Esophagus squamous epithelium (tissue), 4 donors: ENCODE data around the gene ADAM23.

Experiments used
- POLR2A ChIP-seq, 4 donors: fragments of 450-650 bp; IDR thresholded peaks; one replicate each; pipeline ENCODE4 v1.6.1; 2017; ENCODE audit warnings: antibody characterized with exemption in 4 of 4, mild to moderate bottlenecking in 4 of 4, moderate library complexity in 3 of 4
- TF ChIP-seq, protein P1 (sequence below), 6 experiments: fragments of 450-650 bp in 4 of 6; fragments of 200-600 bp in 2 of 6; sonication (generic) in 2 of 6; IDR thresholded peaks; one replicate each; pipeline ENCODE4 v1.5.1; 2016 to 2019; ENCODE audit warnings: antibody characterized with exemption in 6 of 6, mild to moderate bottlenecking in 4 of 6, moderate library complexity in 4 of 6

DNA sequence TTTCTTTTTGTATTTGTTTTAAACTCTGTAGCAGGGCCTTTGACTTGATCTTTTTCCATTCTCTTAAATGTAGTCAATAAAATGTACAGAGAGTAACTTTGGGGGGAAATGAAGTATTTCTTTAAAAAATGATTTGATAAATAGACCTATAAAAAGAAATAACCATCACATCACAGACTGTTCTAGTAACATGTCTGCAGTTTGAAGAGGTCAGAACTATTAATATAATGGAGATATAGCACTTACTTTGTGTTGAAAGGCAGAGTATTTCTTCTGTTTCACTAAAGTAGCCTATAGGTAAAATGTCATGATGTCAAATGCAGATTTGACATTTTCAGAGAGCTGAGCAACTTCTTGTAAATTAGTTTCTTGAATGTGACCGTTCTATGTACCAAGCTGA is 143.3 kb downstream of the ADAM23 start:
- TF ChIP-seq, protein P1, sequence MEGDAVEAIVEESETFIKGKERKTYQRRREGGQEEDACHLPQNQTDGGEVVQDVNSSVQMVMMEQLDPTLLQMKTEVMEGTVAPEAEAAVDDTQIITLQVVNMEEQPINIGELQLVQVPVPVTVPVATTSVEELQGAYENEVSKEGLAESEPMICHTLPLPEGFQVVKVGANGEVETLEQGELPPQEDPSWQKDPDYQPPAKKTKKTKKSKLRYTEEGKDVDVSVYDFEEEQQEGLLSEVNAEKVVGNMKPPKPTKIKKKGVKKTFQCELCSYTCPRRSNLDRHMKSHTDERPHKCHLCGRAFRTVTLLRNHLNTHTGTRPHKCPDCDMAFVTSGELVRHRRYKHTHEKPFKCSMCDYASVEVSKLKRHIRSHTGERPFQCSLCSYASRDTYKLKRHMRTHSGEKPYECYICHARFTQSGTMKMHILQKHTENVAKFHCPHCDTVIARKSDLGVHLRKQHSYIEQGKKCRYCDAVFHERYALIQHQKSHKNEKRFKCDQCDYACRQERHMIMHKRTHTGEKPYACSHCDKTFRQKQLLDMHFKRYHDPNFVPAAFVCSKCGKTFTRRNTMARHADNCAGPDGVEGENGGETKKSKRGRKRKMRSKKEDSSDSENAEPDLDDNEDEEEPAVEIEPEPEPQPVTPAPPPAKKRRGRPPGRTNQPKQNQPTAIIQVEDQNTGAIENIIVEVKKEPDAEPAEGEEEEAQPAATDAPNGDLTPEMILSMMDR (IDR thresholded peaks at IDR 0.05): no peak
- no peak for TF ChIP-seq POLR2A (IDR thresholded peaks at IDR 0.05)
